Measurements from ENCODE around the gene PFKFB1.

DNA sequence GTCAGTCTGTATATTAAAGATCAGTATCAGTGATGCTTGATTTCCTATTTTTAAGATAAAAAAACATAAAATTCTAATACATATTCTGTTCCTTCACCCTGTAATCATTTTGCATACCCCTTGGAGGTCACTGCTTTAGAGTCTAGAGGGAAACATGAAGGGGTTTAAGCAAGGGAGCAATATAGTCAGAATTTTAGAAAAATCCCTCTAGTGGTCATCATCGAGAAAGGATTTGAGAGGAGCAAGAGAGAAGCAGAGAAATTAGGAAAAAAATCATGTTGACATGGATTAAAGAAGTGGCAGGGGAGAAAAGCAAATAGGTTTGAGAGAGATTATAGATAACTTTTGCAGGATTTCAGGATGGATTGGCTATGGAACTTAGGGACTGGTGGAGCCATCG, 17.3 kb upstream of the PFKFB1 start:
- TF ChIP-seq, protein P1, sequence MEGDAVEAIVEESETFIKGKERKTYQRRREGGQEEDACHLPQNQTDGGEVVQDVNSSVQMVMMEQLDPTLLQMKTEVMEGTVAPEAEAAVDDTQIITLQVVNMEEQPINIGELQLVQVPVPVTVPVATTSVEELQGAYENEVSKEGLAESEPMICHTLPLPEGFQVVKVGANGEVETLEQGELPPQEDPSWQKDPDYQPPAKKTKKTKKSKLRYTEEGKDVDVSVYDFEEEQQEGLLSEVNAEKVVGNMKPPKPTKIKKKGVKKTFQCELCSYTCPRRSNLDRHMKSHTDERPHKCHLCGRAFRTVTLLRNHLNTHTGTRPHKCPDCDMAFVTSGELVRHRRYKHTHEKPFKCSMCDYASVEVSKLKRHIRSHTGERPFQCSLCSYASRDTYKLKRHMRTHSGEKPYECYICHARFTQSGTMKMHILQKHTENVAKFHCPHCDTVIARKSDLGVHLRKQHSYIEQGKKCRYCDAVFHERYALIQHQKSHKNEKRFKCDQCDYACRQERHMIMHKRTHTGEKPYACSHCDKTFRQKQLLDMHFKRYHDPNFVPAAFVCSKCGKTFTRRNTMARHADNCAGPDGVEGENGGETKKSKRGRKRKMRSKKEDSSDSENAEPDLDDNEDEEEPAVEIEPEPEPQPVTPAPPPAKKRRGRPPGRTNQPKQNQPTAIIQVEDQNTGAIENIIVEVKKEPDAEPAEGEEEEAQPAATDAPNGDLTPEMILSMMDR (IDR thresholded peaks at IDR 0.05; ENCODE audit: low read depth, low read length), result peak; percentile 32; the same call in 1 of the 2 replicates
- no peak for TF ChIP-seq EZH2phosphoT487 (IDR thresholded peaks at IDR 0.05; ENCODE audit: low read depth)
